Measurements from ENCODE around the gene MAPRE3. TPM values are rescaled to one million over a fixed set of nuclear protein-coding genes. Genes with fewer than 3 reads are reported as not detected.

The MAPRE3 gene
- total RNA-seq, 4 donors from 2014 or later = 41.9 to 66.5 (median 53.9) TPM

DNA sequence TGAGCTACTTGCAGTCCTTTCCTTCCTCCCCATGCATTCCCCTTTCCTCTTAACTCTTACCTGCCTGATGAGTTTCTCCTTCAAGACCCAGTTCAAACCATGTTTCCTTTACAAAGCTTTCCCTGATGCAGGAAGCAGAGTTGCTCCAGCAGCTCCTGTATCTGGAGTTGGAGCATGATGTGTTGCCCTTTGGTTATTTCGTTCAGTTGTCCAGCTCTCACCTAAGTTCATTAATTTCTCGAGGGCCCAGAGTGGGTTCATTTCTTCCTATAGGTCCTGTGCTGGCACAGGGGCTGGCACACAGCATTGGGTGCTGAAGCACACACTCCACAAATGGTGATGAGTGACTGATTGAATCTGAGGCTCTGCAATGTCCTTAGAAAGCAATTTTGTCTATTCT, 39.3 kb downstream of the MAPRE3 start:
- in situ Hi-C loops (cut with MboI; ENCODE audit: low sequenced_read_pairs in 4 of 4) (no loop called here), intact Hi-C loops (cut with DNase I; ENCODE audit: low total_unique reads) (loop anchor here (2.0 kb wide), 1 partner anchor 31 kb away; no protein-coding TSS in a partner anchor)
- H3K27ac ChIP-seq = peak overlapping the region in 3 of 4 donors; percentile 26 to 69 (median 44)

GRCh38 chr2:27010139-27010538, 39.7 kb downstream of the MAPRE3 start:
- TF ChIP-seq, protein P1, sequence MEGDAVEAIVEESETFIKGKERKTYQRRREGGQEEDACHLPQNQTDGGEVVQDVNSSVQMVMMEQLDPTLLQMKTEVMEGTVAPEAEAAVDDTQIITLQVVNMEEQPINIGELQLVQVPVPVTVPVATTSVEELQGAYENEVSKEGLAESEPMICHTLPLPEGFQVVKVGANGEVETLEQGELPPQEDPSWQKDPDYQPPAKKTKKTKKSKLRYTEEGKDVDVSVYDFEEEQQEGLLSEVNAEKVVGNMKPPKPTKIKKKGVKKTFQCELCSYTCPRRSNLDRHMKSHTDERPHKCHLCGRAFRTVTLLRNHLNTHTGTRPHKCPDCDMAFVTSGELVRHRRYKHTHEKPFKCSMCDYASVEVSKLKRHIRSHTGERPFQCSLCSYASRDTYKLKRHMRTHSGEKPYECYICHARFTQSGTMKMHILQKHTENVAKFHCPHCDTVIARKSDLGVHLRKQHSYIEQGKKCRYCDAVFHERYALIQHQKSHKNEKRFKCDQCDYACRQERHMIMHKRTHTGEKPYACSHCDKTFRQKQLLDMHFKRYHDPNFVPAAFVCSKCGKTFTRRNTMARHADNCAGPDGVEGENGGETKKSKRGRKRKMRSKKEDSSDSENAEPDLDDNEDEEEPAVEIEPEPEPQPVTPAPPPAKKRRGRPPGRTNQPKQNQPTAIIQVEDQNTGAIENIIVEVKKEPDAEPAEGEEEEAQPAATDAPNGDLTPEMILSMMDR (IDR thresholded peaks at IDR 0.05 in 4 of 5, conservative IDR thresholded peaks at IDR 0.05 in 1 of 5) = no peak
- TF ChIP-seq POLR2A (IDR thresholded peaks at IDR 0.05) = no peak
- Histone ChIP-seq H3K27ac (peak overlapping the region in 3 of 4 donors; percentile 44 to 81 (median 69)), H3K36me3 (no peaks in the 10 kb centered on the region), H3K4me1 (peaks cover 55 to 84% of the 10 kb centered on the region in 2 donors), H3K4me3 (no peak overlapping the region), H3K27me3 (no peaks in the 10 kb centered on the region), H3K9me3 (no peaks in the 10 kb centered on the region)
- in situ Hi-C loops (cut with MboI; ENCODE audit: low sequenced_read_pairs in 4 of 4) = no loop called here
- no peak for ATAC-seq
- DNase-seq = no peak
- intact Hi-C loops (cut with DNase I; ENCODE audit: low total_unique reads) = loop anchor here (2.0 kb wide), 1 partner anchor 31 kb away; no protein-coding TSS in a partner anchor

More for the DNA sequence above, 39.3 kb downstream of the MAPRE3 start:
- Histone ChIP-seq H3K4me1 (peaks cover 51 to 80% of the 10 kb centered on the region in 2 donors), H3K9me3 (no peaks in the 10 kb centered on the region), H3K4me3 (no peak overlapping the region), H3K27me3 (no peaks in the 10 kb centered on the region), H3K36me3 (no peaks in the 10 kb centered on the region)
- TF ChIP-seq, protein P1 (IDR thresholded peaks at IDR 0.05 in 4 of 5, conservative IDR thresholded peaks at IDR 0.05 in 1 of 5) = no peak
- TF ChIP-seq POLR2A (IDR thresholded peaks at IDR 0.05) = no peak
- no peak for DNase-seq
- no peak for ATAC-seq

- intact Hi-C loops (cut with DNase I; ENCODE audit: low total_unique reads) (loop anchor here (2.0 kb wide), 1 partner anchor 43 kb away; the partner anchor contains the start of gene MAPRE3), in situ Hi-C loops (cut with MboI; ENCODE audit: low sequenced_read_pairs in 4 of 4) (no loop called here)
- Histone ChIP-seq H3K4me3 (no peak overlapping the region), H3K9me3 (no peaks in the 10 kb centered on the region), H3K4me1 (peaks cover 76 to 92% of the 10 kb centered on the region in 2 donors), H3K27ac (peak overlapping the region; percentile 65 to 81 (median 70)), H3K36me3 (no peaks in the 10 kb centered on the region), H3K27me3 (no peaks in the 10 kb centered on the region)
- no peak for TF ChIP-seq POLR2A (IDR thresholded peaks at IDR 0.05)
- TF ChIP-seq, protein P1 (IDR thresholded peaks at IDR 0.05 in 4 of 5, conservative IDR thresholded peaks at IDR 0.05 in 1 of 5) = no peak
- DNase-seq = no peak
- no peak for ATAC-seq
Measured at GRCh38 chr2:27013738-27014137, 43.3 kb downstream of the MAPRE3 start.

GRCh38 chr2:27014771-27015433, 44.5 kb downstream of the MAPRE3 start:
- in situ Hi-C loops (cut with MboI; ENCODE audit: low sequenced_read_pairs in 4 of 4) = loop anchor here (5.0 kb wide), 2 partner anchors 48 to 53 kb away; no protein-coding TSS in a partner anchor

More at GRCh38 chr2:27014771-27015433, 44.5 kb downstream of the MAPRE3 start:
- Histone ChIP-seq H3K9me3 (no peaks in the 10 kb centered on the region), H3K27me3 (no peaks in the 10 kb centered on the region), H3K4me1 (peaks cover 70 to 95% of the 10 kb centered on the region in 2 donors), H3K4me3 (peak overlapping the region in 1 of 4 donors; percentile 13), H3K27ac (peak overlapping the region; percentile 65 to 81 (median 70)), H3K36me3 (no peaks in the 10 kb centered on the region)
- TF ChIP-seq, protein P1 (IDR thresholded peaks at IDR 0.05 in 4 of 5, conservative IDR thresholded peaks at IDR 0.05 in 1 of 5) = no peak
- TF ChIP-seq POLR2A (IDR thresholded peaks at IDR 0.05) = no peak
- intact Hi-C loops (cut with DNase I; ENCODE audit: low total_unique reads) = loop anchor here (2.0 kb wide), 1 partner anchor 44 kb away; the partner anchor contains the start of gene MAPRE3
- peak; percentile 29 to 46 for ATAC-seq
- no peak for DNase-seq
